GM18873 (cell line): ENCODE measurements around the gene PNPO.
A peak's percentile ranks its signal among the peaks of the same experiment; 100 is the strongest.
"Not testable (repeated sequence)": the region's sequence is repeated elsewhere in the genome, so short reads cannot be mapped to it uniquely, and the experiment has no call there.

Experiments
- ATAC-seq: cut with Tn5 transposase; IDR thresholded peaks from one replicate; pipeline ENCODE4 v1.9.1; 2021; ENCODE audit warnings: mild to moderate bottlenecking, moderate library complexity, moderate number of reproducible peaks; ENCODE audit not compliant: unreplicated experiment, low FRiP score

Gene PNPO

DNA sequence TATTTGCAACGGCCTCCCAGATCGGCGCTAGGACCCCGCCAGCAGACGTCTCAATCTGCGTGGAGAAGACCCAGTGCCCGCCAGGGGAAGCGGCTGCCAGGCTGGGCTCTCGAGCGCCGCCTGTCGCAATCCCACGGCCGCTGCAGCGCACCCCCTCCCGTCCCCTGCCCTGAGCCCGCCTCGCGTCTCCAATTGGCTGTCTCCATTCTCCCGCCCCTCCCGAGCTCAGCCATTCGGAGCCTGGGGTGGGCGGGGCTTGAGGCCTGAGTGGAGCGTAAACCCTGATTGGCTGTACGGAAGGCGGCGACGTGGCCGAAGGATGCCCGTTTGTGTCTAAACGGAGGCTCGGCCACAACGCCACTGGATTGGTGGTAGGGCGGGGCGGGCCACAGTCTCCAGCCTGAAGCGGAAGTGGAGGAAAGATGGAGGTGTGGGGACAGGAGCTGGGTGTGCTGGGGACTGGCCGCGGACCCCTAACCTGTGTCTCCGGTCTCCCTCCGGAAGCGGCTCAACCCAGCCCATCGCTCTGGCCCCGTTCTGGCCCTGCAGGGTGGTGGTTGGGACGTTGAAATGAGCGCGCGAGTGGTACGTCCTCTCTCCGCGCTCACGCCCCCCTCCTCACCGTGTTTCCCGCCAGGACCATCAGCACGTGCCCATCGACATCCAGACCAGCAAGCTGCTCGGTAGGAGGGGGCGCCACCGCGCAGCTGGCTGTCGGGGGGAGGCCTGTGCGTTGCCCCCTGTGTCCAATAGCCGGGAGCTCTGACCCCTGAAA, 29.5 kb downstream of the PNPO start, which contains the start of gene CDK5RAP3:
Gene CDK5RAP3, plus strand, starts transcription at position 389 of the 775 bp plus-strand sequence. Its CDS starts 34 bp downstream, at position 423.
- peak; percentile 91 for ATAC-seq

DNA sequence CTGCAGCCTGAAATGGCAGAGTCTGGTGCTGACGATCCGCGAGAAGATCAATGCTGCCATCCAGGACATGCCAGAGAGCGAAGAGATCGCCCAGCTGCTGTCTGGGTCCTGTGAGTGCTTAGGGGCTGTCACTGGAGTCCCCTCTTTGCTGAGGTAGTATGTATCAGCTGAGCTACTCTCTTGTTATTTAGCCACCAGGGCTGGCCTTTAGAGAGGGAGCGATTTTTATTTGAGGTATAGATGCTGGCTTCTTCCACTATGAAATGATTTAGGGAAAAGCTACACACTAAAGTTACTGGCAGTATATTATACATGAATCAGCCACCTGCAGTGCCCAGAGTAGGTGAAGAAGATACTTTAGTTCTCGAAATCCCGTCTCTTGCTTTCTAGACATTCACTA, 32.2 kb downstream of the PNPO start:
- ATAC-seq, result no peak

DNA sequence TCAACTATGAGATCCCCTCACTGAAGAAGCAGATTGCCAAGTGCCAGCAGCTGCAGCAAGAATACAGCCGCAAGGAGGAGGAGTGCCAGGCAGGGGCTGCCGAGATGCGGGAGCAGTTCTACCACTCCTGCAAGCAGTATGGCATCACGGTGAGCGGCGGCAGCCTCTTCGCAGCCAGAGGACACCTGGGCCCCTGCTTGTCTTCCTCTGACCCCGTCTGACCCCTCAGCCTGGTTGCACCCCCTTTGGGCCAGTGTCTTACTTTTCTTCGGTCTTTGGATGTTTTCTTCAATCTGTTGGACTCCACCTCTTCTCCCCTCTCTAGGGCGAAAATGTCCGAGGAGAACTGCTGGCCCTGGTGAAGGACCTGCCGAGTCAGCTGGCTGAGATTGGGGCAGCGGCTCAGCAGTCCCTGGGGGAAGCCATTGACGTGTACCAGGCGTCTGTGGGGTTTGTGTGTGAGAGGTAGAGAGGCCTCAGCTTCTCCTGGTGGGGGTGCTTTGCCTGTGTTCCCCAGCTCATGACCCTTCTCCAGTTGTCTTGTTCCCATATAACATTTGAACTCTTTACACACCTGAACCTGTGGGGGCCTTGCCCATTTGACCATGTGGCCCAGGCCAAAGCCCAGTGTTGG, 33.9 kb downstream of the PNPO start:
- ATAC-seq, result no peak

DNA sequence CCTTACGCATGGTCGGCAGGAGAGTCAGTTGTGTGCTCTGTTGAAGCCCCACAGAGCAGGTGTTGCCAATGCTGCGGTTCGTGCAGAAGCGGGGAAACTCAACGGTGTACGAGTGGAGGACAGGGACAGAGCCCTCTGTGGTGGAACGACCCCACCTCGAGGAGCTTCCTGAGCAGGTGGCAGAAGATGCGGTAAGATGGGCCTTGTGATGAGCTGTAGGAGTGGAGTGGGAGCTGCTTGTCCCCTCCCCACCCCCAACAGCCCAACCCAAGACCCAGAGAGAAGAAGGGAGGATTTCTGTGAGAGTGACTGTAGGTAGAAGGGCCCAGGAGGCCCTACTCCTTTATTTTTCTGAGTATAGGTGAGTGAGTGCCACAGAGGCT, 34.4 kb downstream of the PNPO start:
- no peak for ATAC-seq

DNA sequence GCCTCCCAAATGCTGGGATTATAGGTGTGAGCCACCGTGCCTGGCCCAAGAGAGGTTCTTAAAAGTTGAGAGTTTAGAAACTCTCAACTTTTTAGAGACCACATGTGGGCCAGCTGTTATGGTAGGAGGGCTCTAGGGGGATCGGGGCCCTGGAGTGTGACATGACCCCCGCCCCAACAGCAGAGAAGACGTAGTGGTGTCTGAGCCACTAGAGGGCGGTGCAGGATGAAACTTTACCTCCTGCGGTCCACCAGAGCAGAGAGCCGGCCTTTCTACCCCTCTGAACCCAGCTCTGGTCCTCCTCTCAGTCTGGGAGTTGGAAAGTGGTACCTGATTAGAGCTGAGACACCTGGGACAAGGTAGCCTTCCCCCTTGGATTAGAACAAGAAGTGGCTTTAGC, 37.0 kb downstream of the PNPO start:
- no peak for ATAC-seq

DNA sequence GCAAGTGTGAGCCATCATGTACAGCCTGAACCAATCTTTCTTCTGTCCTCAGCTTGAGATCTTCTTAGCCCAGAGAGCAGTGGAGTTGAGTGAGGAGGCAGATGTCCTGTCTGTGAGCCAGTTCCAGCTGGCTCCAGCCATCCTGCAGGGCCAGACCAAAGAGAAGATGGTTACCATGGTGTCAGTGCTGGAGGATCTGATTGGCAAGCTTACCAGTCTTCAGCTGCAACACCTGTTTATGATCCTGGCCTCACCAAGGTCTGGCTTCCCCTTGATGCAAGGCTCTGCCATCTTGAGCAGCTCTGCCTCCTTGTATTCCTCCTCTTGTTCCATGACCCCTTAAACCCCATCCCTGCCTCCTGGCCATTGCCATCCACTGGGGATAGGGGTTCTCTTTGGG, 39.2 kb downstream of the PNPO start:
- no peak for ATAC-seq

DNA sequence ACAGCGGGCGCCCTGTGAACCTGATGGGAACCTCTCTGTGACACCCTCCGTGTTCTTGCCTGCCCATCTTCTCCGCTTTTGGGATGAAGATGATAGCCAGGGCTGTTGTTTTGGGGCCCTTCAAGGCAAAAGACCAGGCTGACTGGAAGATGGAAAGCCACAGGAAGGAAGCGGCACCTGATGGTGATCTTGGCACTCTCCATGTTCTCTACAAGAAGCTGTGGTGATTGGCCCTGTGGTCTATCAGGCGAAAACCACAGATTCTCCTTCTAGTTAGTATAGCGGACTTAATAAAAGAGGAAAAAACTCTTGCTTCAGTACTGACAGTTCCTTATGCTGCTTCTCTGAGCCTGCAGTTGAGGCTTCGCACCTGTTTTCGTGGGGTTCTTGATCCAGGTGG, 40.1 kb downstream of the PNPO start:
- no peak for ATAC-seq

DNA sequence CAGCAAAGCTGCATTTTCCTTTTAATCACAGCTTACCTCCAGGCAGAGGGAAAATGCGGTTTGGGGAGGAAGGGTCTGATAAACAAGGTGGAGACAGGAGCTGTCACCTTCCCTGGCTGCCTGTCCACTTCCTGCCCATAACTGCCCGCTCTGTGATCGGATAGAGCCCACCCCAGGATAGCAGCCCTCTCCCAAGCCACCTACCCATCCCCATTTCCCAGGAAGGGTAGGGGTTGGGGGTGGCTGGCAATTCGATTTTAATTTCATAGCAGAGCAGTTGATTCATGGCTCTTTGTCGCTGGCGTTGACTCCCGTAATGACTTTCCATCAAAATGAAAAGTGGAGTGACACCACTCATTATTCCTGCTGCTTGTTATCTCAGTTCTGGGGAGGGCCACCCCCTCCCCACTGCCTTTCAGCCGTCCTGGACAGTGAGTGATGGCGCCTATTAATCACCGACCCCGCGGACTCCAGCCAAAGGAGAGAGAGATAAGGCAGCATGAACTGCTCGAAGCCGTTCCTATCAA, 40.8 kb downstream of the PNPO start:
- ATAC-seq, result no peak

DNA sequence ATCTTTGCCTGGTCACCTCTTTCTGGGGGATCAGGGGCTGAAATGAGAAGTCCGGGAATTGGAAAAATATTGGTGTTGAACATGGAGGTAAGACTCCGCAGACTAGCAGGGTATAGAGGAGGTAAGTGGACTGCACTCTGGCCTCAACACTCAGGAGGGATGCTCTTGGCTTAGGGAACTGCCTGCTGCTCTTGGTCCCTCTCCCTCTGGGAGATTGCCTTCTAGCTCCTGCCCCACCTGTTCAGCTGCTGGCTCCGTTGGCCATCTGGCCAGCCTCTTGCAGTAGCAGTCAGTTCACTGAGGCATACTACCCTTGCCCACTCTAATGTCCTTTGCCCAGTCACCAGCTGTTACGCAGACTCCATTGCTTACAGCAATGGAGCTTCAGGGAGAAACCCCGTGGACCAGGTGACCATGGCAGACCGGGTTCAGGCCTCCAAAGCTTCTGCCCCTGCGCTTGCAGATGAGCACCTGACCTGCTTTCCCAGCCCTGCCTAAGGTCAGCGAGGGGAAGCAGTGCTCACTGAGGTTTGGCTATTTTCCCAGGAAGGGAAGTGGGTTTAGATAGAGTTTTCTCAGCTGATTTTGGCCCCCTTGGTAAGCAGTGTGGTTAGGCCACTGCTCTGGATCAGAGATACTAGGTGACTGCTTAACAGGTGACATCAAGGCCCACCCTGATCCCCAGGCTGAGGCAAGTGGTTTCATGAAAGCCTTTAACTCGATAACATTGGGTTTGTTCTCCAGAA, 41.4 kb downstream of the PNPO start:
- no peak for ATAC-seq

DNA sequence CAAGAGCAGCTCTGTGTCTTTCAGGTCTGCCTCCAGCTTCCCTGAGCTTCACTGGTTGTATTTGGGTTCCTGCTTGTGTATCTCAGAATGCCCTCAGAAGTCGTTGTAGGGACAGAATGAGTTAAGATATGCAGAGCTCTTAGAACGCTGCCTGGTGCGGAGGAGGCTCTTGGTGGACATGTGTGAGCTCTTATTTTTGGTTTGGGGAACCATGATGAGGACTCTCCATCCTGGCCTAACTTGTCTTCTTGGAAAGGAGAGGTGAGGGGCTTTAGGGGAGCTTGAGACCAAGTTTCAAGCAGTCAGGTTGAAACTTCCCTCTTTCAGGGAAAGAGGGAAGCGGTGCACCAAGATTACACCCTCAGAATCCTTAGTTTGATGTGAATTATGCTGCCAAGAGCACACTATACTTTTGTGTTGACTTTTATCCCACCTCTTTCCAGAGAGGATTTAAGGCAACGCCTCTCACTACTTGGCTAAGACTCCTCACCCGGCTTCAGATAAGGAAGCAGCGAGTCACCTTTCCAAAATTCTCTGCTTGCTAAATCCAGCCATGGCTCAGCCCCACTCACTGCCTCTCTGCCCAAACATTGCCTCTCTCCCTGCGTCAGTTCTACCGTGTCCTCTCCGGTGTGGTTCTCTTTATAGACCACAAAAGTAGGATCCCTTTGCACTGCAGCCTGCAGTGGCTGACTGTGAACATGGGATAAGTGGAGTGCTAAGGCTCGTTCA, 42.3 kb downstream of the PNPO start:
- ATAC-seq, result no peak

DNA sequence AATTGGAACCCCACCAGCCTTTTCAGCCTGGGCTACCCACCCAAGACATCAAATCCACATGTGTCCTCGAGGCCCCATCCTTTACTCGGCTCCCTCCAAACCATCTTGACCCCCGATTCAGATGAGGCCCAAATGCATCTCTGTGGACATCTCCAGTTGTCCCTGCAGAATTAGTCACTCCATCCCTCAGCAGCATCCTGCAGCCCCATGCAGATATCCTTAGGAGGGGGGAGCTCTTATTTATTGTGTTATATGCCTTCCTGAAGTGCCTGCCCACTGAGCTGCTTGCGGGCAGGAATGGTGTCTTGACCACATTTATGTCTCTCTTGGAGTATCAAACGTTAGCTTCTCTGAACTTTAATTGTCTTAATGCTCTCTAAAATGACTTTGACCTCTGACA, 45.1 kb downstream of the PNPO start:
- no peak for ATAC-seq

DNA sequence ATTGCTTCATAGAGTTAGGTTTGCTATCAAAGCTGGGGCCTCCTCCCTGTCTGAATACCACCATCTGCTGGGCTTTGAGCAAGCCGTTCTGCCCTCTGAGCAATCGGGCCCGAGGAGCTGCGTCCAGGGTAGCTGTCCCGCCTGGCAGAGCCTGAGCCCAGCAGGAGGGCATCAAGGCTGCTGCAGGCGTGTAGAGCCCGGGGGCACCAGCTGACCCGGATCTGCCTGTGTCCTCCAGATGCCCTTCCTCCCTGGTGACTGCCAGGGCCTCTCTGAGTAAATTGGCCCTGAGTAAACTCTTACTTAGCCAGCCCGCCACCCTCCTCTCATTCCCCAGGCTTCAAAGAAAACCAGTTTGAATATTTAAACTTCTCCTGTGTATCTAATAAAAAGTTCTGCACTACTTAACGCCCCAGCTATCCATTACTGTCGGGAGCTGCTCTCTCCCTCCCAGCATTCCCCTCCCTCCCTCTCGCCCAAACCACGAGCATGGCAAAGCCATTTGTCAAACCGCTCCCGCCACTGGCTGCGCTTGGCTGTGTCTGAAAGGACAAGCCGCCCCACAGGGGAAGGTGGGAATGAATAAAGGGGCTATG, 46.0 kb downstream of the PNPO start:
- ATAC-seq, result no peak

DNA sequence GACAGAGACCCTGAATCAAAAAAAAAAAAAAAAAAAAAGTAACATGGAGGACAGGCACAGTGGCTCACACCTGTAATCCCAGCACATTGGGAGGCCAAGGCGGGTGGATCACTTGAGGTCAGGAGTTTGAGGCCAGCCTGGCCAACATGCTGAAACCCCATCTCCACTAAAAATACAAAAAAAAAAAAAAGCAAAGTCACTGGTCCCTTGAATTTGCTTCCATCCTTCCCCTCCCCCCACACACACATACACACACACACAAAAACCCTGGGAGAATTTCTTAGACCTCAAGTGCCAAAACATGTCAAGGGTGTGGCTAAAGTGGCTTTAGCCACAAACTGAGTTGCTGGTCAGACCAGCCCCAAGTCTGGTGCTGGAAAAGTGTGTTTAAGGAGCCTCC, 47.1 kb downstream of the PNPO start:
- not testable (repeated sequence) for ATAC-seq

DNA sequence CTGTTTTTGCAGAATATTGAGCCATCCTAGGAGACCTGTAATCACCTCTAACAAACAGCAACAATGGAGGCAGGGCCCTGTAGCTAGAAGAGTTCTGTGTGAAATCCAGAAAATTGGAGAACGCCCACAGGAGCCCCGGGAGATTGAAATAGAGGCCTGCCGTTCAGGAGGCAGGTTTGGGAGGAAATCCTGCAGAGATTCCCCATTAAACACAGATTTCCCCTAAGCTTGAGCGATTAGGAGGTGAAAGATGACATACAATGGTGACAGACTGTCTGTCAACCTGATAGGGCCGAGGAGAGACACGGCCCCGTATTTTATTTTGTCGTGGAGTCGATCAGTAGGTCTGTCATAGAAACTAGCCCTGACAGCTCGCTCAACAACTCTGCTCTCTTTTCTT, 47.8 kb downstream of the PNPO start:
- ATAC-seq, result no peak

DNA sequence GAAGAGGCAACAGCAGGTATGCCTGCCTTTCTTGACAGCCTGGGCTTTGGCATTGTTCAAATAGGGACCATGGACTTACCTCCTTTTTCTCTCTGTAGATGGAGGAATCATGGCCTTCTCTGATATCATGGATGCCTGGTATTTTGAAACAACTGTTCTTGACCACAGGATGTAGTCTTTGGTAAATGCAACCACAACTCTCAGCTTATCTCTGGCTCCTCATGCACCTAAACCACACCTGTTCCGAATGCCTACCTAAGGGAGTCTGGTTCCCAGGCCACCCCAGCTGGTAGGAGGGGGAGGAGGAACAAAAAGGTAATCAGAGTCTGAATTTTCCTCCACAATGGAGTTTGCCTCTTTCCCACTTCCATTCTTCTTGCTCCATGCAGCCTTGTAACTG, 48.3 kb downstream of the PNPO start:
- no peak for ATAC-seq

DNA sequence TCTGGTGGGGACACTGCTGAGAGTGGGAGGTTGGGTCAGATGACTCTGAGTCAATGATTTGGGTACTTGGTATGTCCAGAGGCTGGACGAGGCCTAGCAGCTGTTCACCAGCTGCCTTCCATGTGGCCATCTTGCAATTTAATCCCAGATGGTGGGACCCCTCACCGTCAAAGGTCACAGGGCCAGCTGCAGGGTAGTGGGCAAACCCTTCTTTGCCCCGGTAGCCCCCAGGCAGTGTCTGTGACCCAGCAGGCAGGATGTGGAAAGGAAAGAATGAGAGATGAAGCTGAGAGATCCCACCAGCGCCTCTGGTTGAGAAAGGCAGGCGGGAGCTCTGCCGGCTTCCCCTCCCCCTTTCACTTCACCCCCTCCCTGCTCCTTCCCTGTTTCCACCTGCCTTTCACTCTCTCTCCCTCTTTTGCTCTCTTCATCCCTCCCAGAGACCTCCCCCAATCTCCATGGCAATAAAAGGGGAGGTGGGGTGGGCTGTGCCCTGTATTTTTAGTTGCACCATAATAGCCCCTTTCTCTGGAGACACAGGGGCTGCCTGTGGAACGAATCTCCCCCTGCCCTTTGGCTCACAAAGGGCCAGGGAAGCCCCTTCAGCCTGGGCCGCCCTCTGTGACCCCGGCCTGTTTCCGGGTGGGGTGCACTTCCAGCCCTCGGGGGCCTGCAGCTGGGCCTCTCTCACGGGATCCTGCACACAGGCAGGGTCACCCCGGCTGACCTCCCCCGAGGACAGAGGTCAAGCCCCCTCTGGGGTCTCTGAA, 49.8 kb downstream of the PNPO start:
- no peak for ATAC-seq

DNA sequence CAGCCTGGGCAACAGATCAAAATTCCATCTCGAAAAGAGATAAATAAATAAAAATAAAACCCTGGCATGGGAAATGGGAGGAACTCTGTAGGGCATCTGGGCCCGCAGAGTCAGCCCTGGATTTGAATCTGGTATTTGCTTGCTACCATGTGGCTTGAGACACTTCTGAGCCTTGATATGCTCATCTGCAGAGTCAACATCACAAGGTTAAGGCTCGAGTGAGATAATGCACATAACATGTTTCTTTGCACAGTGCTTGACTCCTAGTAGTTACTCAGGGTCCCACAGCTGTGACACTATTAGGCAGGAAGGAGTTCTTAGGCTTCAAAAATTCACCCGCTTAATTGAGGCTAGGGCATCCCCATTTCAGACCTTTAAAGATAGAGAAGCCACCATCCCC, 50.8 kb downstream of the PNPO start:
- no peak for ATAC-seq

DNA sequence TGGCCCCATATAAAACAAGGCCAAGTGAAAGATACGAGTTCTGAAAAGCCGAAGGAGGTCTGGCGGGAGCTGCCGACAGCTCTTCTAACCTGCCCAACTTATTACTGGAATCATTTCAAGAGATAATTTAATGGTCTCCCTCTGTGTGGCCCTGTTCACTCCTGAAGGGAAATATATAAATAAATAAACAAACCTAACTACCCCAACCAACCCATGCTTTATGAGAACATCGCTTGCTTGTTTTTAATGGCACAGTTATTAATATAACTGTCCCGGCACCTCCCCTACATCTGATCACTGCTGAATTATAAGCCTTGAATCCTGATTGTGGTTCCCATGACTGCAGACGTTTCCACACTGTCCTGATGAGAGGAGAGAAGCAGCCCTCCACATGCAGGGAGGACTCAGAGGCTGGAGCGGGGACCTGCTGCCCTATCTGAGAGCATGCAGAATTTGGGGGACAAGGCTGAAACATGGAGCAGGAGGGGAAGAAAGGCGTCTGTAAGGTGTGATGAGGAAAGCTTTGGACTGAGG, 51.7 kb downstream of the PNPO start:
- no peak for ATAC-seq

DNA sequence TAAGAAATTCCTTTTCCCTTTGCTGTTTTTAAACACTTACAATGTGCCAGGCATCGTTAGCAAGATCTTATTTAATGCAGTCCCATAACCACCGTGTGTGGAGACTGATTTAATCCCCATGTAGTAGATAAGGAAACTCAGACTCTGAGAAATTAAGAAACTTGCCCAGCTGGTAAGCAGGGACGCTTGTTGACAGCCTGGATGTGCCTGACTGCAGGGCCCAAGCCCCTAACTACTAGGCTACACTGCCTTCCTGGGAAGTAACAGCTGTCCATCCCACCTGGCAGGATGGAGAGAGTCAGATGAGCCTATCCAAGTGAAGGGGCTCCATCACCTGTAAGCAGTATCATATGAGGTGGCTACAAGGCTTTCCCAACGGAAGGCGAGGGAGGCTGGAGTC, 52.6 kb downstream of the PNPO start:
- ATAC-seq, result no peak
